Activated naive CD4-positive, alpha-beta T cell treated with anti-CD3 and anti-CD28 coated beads, Interleukin-2, amount 10 ng/mL, durations not matched to agents 7 days and 5 days (primary cell): ENCODE measurements around the gene PLXNA4.

Experiments used
- CTCF ChIA-PET: fragments of 350-600 bp; sonication (Branson Sonifier 250); formaldehyde crosslinking; loops from one replicate; lab custom pipeline; 2021; ENCODE audit warnings: antibody characterized with exemption; lab: Charles Lee
- DNase-seq: peaks from one replicate; pipeline ENCODE4 v3.0.0-alpha.2; 2020
- H3K27ac Mint-ChIP-seq: one replicate; pipeline ENCODE4 v1.8.0; 2021; ENCODE audit warnings: mild to moderate bottlenecking, moderate library complexity, mixed read lengths
- H3K27me3 Mint-ChIP-seq: one replicate; pipeline ENCODE4 v1.8.0; 2021; ENCODE audit warnings: mild to moderate bottlenecking, mixed read lengths
- H3K36me3 Mint-ChIP-seq: one replicate; pipeline ENCODE4 v1.8.0; 2021; ENCODE audit warnings: mixed read lengths
- H3K4me1 Mint-ChIP-seq: one replicate; pipeline ENCODE4 v1.8.0; 2021; ENCODE audit warnings: mixed read lengths
- H3K4me3 Mint-ChIP-seq: one replicate; pipeline ENCODE4 v1.8.0; 2021; ENCODE audit warnings: mild to moderate bottlenecking, moderate library complexity, mixed read lengths
- H3K9me3 Mint-ChIP-seq: one replicate; pipeline ENCODE4 v1.8.0; 2021; ENCODE audit warnings: mixed read lengths

The PLXNA4 gene

DNA sequence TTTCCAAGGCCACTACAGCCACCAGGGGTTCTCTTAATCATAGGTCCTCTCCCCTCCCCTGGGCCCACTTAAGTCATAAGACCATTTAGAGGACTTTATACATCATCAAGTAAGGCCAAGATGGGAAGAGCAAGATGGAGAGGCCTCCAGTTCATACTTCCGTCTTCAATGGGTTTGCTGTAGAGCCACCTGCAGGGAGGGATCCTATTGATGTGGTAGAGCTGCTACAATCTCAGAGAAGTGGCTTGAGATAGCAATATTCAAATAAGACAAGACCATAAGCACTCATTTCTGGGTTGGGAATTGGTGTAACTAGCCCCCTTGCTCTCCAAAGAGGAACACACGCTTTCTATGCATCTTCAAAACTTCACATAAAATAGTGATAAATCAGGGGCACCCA is 214.2 kb downstream of the PLXNA4 start:
- Mint-ChIP-seq H3K36me3 (peaks cover 1% of the 10 kb centered on the region), H3K27me3 (peaks cover 46% of the 10 kb centered on the region), H3K27ac (no peak overlapping the region), H3K9me3 (no peaks in the 10 kb centered on the region), H3K4me3 (no peak overlapping the region), H3K4me1 (peaks cover 7% of the 10 kb centered on the region)
- no peak for DNase-seq
- CTCF ChIA-PET = no interaction called here

- Mint-ChIP-seq H3K27ac (no peak overlapping the region), H3K9me3 (no peaks in the 10 kb centered on the region), H3K4me1 (peaks cover 7% of the 10 kb centered on the region), H3K4me3 (no peak overlapping the region), H3K27me3 (peaks cover 50% of the 10 kb centered on the region), H3K36me3 (peaks cover 1% of the 10 kb centered on the region)
- no peak for DNase-seq
- CTCF ChIA-PET = interaction anchor here (0.8 kb wide), 1 partner anchor 219 kb away, joined by 5 read pairs; no protein-coding TSS in a partner anchor
These were observed 215.1 kb downstream of the PLXNA4 start for GRCh38 chr7:132361146-132361545.

GRCh38 chr7:132359743-132360142 is 216.5 kb downstream of the PLXNA4 start:
- Mint-ChIP-seq H3K27me3 (peaks cover 49% of the 10 kb centered on the region), H3K9me3 (no peaks in the 10 kb centered on the region), H3K36me3 (peaks cover 1% of the 10 kb centered on the region), H3K27ac (no peak overlapping the region), H3K4me1 (peaks cover 7% of the 10 kb centered on the region), H3K4me3 (no peak overlapping the region)
- CTCF ChIA-PET = interaction anchor here (1.2 kb wide), 1 partner anchor 41 kb away, joined by 3 read pairs; no protein-coding TSS in a partner anchor
- no peak for DNase-seq

GRCh38 chr7:132355048-132355447 is 221.2 kb downstream of the PLXNA4 start:
- Mint-ChIP-seq H3K27me3 (peaks cover 63% of the 10 kb centered on the region), H3K4me3 (no peak overlapping the region), H3K4me1 (no peaks in the 10 kb centered on the region), H3K9me3 (no peaks in the 10 kb centered on the region), H3K36me3 (no peaks in the 10 kb centered on the region), H3K27ac (no peak overlapping the region)
- CTCF ChIA-PET = no interaction called here
- no peak for DNase-seq

GRCh38 chr7:132354527-132354926 is 221.7 kb downstream of the PLXNA4 start:
- peaks cover 63% of the 10 kb centered on the region for H3K27me3 Mint-ChIP-seq
- CTCF ChIA-PET = interaction anchor here (0.7 kb wide), 1 partner anchor 619 kb away, joined by 3 read pairs; no protein-coding TSS in a partner anchor
- no peak overlapping the region for H3K27ac Mint-ChIP-seq
- H3K36me3 Mint-ChIP-seq = no peaks in the 10 kb centered on the region
- DNase-seq = no peak
- no peaks in the 10 kb centered on the region for H3K4me1 Mint-ChIP-seq
- no peak overlapping the region for H3K4me3 Mint-ChIP-seq
- H3K9me3 Mint-ChIP-seq = no peaks in the 10 kb centered on the region

- H3K27me3 Mint-ChIP-seq = peaks cover 66% of the 10 kb centered on the region
- no peaks in the 10 kb centered on the region for H3K9me3 Mint-ChIP-seq
- H3K4me3 Mint-ChIP-seq = no peak overlapping the region
- no peaks in the 10 kb centered on the region for H3K36me3 Mint-ChIP-seq
- DNase-seq = no peak
- H3K4me1 Mint-ChIP-seq = no peaks in the 10 kb centered on the region
- CTCF ChIA-PET = interaction anchor here (0.7 kb wide), 1 partner anchor 619 kb away, joined by 3 read pairs; no protein-coding TSS in a partner anchor
- H3K27ac Mint-ChIP-seq = no peak overlapping the region
These were observed 222.3 kb downstream of the PLXNA4 start for GRCh38 chr7:132353936-132354335.

- Mint-ChIP-seq H3K27ac (no peak overlapping the region), H3K4me1 (no peaks in the 10 kb centered on the region), H3K9me3 (no peaks in the 10 kb centered on the region), H3K27me3 (peaks cover 70% of the 10 kb centered on the region), H3K36me3 (no peaks in the 10 kb centered on the region), H3K4me3 (no peak overlapping the region)
- DNase-seq = no peak
- CTCF ChIA-PET = no interaction called here
These were observed 223.5 kb downstream of the PLXNA4 start for GRCh38 chr7:132352800-132353199.

DNA sequence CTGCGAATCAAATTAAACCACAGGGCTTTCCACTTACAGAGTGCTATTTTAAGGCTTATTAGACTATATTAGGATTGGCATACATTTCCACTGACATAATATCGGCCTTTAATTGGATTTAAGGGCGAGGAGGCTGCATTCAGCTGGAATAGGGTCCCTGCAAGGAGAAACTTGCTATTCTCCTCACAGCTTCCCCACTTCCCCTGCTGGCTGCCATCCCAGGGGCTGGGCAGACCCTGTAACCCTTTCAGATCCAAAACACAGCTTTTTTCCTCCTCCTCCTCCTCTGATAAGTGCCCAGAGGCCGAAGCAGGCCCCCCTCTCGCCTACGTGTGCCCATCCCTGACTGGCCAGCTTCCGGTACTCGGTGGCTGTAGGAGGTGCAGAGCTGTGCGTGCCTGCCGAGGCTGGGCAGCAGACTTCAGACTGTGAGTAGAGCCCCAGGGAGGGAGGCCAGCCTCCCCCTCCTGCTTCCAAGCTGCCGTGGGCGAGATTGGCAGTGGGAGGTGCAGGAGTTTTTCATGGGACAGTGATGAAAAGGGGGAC is 224.2 kb downstream of the PLXNA4 start:
- DNase-seq = no peak
- CTCF ChIA-PET = no interaction called here
- Mint-ChIP-seq H3K27ac (no peak overlapping the region), H3K4me1 (no peaks in the 10 kb centered on the region), H3K36me3 (no peaks in the 10 kb centered on the region), H3K9me3 (no peaks in the 10 kb centered on the region), H3K27me3 (peaks cover 71% of the 10 kb centered on the region), H3K4me3 (no peak overlapping the region)

GRCh38 chr7:132350741-132351140 is 225.5 kb downstream of the PLXNA4 start:
- Mint-ChIP-seq H3K4me3 (no peak overlapping the region), H3K4me1 (no peaks in the 10 kb centered on the region), H3K9me3 (no peaks in the 10 kb centered on the region), H3K27ac (no peak overlapping the region), H3K36me3 (no peaks in the 10 kb centered on the region), H3K27me3 (peaks cover 65% of the 10 kb centered on the region)
- CTCF ChIA-PET = no interaction called here
- DNase-seq = no peak

- Mint-ChIP-seq H3K27me3 (peaks cover 54% of the 10 kb centered on the region), H3K27ac (no peak overlapping the region), H3K9me3 (no peaks in the 10 kb centered on the region), H3K4me3 (no peak overlapping the region), H3K4me1 (no peaks in the 10 kb centered on the region), H3K36me3 (no peaks in the 10 kb centered on the region)
- CTCF ChIA-PET = no interaction called here
- DNase-seq = no peak
These were observed 227.2 kb downstream of the PLXNA4 start for GRCh38 chr7:132349075-132349474.

DNA sequence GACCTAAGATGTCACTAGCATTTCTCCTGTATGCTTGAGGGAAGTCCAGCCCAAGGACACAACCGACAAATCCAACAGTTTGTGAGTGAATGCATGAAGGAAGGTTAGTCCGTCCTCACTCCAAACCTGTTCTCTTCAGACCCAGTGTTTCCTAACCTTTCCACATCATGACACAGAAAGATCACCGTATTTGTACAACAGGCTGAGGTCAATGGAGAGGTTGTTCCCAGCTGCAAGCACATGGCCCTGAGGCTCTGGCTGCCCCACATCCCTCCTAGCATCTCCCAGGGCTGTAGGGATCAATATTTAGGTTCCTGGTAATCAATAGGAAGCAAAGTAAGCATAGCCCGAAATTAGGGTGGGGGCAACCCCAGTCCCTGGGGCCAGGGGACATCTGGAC is 227.9 kb downstream of the PLXNA4 start:
- H3K27me3 Mint-ChIP-seq = peaks cover 52% of the 10 kb centered on the region
- H3K9me3 Mint-ChIP-seq = no peaks in the 10 kb centered on the region
- CTCF ChIA-PET = no interaction called here
- no peaks in the 10 kb centered on the region for H3K4me1 Mint-ChIP-seq
- no peak overlapping the region for H3K27ac Mint-ChIP-seq
- H3K4me3 Mint-ChIP-seq = no peak overlapping the region
- H3K36me3 Mint-ChIP-seq = no peaks in the 10 kb centered on the region
- DNase-seq = no peak

GRCh38 chr7:132347858-132348257 is 228.4 kb downstream of the PLXNA4 start:
- Mint-ChIP-seq H3K27me3 (peaks cover 53% of the 10 kb centered on the region), H3K9me3 (no peaks in the 10 kb centered on the region), H3K4me1 (no peaks in the 10 kb centered on the region), H3K27ac (no peak overlapping the region), H3K36me3 (no peaks in the 10 kb centered on the region), H3K4me3 (no peak overlapping the region)
- CTCF ChIA-PET = no interaction called here
- no peak for DNase-seq

GRCh38 chr7:132347123-132347522 is 229.1 kb downstream of the PLXNA4 start:
- Mint-ChIP-seq H3K4me3 (no peak overlapping the region), H3K4me1 (no peaks in the 10 kb centered on the region), H3K27ac (no peak overlapping the region), H3K9me3 (no peaks in the 10 kb centered on the region), H3K27me3 (peaks cover 52% of the 10 kb centered on the region), H3K36me3 (no peaks in the 10 kb centered on the region)
- no peak for DNase-seq
- CTCF ChIA-PET = no interaction called here

DNA sequence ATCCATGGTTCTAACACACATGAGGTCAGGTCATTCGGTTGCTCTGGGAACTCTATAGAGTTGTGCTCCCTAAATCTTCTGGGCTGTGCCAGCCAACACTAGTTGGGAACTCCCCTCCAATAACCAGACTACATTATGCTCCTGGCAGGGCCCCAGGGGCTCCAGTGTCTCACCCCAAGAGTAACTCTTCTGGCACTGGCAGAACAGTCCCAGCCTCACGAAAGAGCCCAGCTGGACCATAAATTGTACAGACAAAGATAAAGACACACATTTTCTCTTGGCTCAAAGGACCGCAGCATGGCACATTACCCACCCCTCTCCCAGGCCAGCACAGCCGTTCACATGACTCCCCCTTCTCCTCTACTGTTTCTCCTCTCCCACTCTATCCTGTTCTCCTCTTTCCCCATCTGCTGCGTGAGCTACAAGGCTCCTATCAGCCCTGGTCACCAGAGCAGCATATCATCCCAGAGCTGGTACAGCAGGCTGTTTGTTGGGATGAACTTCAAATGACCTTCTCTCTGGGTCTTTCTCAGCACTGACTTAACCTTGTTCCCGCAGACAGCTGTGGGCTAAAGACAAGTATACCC is 230.6 kb downstream of the PLXNA4 start:
- Mint-ChIP-seq H3K9me3 (no peaks in the 10 kb centered on the region), H3K27ac (no peak overlapping the region), H3K4me3 (no peak overlapping the region), H3K27me3 (peaks cover 50% of the 10 kb centered on the region), H3K4me1 (no peaks in the 10 kb centered on the region), H3K36me3 (no peaks in the 10 kb centered on the region)
- CTCF ChIA-PET = no interaction called here
- no peak for DNase-seq

DNA sequence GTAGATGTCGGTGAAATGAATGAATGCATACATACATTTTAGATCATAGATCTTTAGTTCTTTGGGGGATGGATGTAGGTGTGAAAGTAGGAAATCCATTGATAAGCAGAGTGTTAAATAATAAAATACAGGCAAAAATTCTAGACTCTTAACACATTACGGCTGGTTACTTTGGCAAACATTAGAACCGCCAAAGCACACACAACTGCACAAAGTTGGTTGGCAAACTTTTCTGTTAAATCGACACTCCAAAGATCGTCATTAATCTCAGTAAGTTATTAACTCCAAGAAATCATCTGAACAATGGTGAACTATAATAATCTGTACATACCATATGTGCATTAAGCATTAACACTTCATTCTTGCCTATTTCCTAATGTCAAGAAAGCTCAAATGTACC is 231.2 kb downstream of the PLXNA4 start:
- no peaks in the 10 kb centered on the region for H3K4me1 Mint-ChIP-seq
- no peak overlapping the region for H3K4me3 Mint-ChIP-seq
- no peak for DNase-seq
- CTCF ChIA-PET = no interaction called here
- no peaks in the 10 kb centered on the region for H3K36me3 Mint-ChIP-seq
- peaks cover 52% of the 10 kb centered on the region for H3K27me3 Mint-ChIP-seq
- no peaks in the 10 kb centered on the region for H3K9me3 Mint-ChIP-seq
- no peak overlapping the region for H3K27ac Mint-ChIP-seq
